ENCODE data around the gene UBALD1. TPM values are rescaled to one million over a fixed set of nuclear protein-coding genes. Genes with fewer than 3 reads are reported as not detected.
A peak's percentile ranks its signal among the peaks of the same experiment; 100 is the strongest.

Gene UBALD1
- polyA plus RNA-seq, 2 of the 4 experiments (the other 2 are of a cell fraction): 10.2 to 34.1 TPM

GRCh38 chr16:4624827-4625559 lies 10.3 kb upstream of the UBALD1 start:
- H3K9me3 ChIP-seq: no peaks in the 10 kb centered on the region
- H3K4me1 ChIP-seq: peaks cover 11% of the 10 kb centered on the region
- peak overlapping the region; percentile 97 for H3K4me2 ChIP-seq
- TF ChIP-seq BCL3 (IDR thresholded peaks at IDR 0.05) (peak; percentile 62; the same call in 1 of the 3 replicates), POLR2A (IDR thresholded peaks at IDR 0.05; ENCODE audit: low read length) (peak; percentile 98), RNF2 (IDR thresholded peaks at IDR 0.05; ENCODE audit: borderline replicate concordance, low read depth) (no peak), KDM5A (IDR thresholded peaks at IDR 0.05) (no peak), ZC3H11A (IDR thresholded peaks at IDR 0.05) (no peak), HOXB5 (CRISPR knock-in tag; IDR thresholded peaks at IDR 0.05) (no peak), PBX3 (IDR thresholded peaks at IDR 0.05) (0 out of 2 replicates have a peak, but pooled peaks have one; percentile 6), PHF8 (IDR thresholded peaks at IDR 0.05; ENCODE audit: borderline replicate concordance, low read depth) (peak; percentile 99), HMGXB4 (CRISPR knock-in tag; IDR thresholded peaks at IDR 0.05; ENCODE audit: borderline replicate concordance) (0 out of 2 replicates have a peak, but pooled peaks have one; percentile 45), GATA3 (IDR thresholded peaks at IDR 0.05; ENCODE audit: borderline replicate concordance) (no peak; the same call in 1 of the 2 replicates), JUN (IDR thresholded peaks at IDR 0.05) (peak; percentile 67 to 82; a peak in 4 of 5 replicates)
- WGBS (ENCODE audit: missing lambda C conversion rate): 2% methylated on average over 21 of the region's 80 CpGs
- DNase-seq (ENCODE audit: low read depth in 1 of 2, low spot score in 1 of 2) (no peak), FAIRE-seq (no peak), ATAC-seq (peak; percentile 41 to 68)
- POLR2A ChIA-PET: interaction anchor here (0.6 to 1.1 kb wide), 3 partner anchors 9 to 246 kb away, joined by 5 to 14 read pairs (median 5); no protein-coding TSS in a partner anchor
- CTCF ChIA-PET: interaction anchor here (0.7 to 3.1 kb wide), 34 partner anchors 9 to 324 kb away, joined by 3 to 35 read pairs (median 4); partner anchors contain the start of gene NUDT16L1
- H3K4me3 ChIP-seq: peak overlapping the region; percentile 94
- peak overlapping the region; percentile 94 to 97 for H3K27ac ChIP-seq

GRCh38 chr16:4624015-4624826 lies 9.5 kb upstream of the UBALD1 start, which contains the start of gene MGRN1:
TSS of gene MGRN1 (plus strand) at chr16:4624826. CDS start at chr16:4624961, 135 bp downstream.
- peak within 1 kb of the TSS; percentile 97 for H3K4me2 ChIP-seq
- CTCF ChIA-PET: interaction anchor here (0.7 to 3.1 kb wide), 40 partner anchors 10 to 324 kb away, joined by 3 to 35 read pairs (median 4); partner anchors contain the start of gene NUDT16L1
- H3K27ac ChIP-seq: peak within 1 kb of the TSS; percentile 94 to 97
- peak; percentile 97 to 98 for ATAC-seq
- no peak for FAIRE-seq
- no peaks in the 10 kb centered on the region for H3K9me3 ChIP-seq
- peak; percentile 96 to 97 for DNase-seq (ENCODE audit: low read depth in 1 of 2, low spot score in 1 of 2)
- peaks cover 11% of the 10 kb centered on the region for H3K4me1 ChIP-seq
- POLR2A ChIA-PET: interaction anchor here (0.6 to 1.1 kb wide), 2 partner anchors 8 to 247 kb away, joined by 5 to 14 read pairs; no protein-coding TSS in a partner anchor
- 23% methylated on average over 21 of the region's 42 CpGs for WGBS (ENCODE audit: missing lambda C conversion rate)
- peak within 1 kb of the TSS; percentile 94 for H3K4me3 ChIP-seq
- no peak for TF ChIP-seq ELK1 (IDR thresholded peaks at IDR 0.05; ENCODE audit: low read depth, low read length)
- peak; percentile 56 for TF ChIP-seq GATA3 (IDR thresholded peaks at IDR 0.05; ENCODE audit: borderline replicate concordance)
- TF ChIP-seq BHLHE40 (IDR thresholded peaks at IDR 0.05; ENCODE audit: low read depth, low read length): no peak; the same call in 1 of the 2 replicates
- TF ChIP-seq FOSB (CRISPR knock-in tag; IDR thresholded peaks at IDR 0.05): no peak
- no peak for TF ChIP-seq RFX5 (IDR thresholded peaks at IDR 0.05)
- TF ChIP-seq KDM5A (IDR thresholded peaks at IDR 0.05): no peak
- TF ChIP-seq ZNF302 (CRISPR knock-in tag; IDR thresholded peaks at IDR 0.05): no peak
- TF ChIP-seq CHD4 (IDR thresholded peaks at IDR 0.05; ENCODE audit: borderline replicate concordance): no peak
- no peak; a peak in 1 of 4 replicates for TF ChIP-seq CEBPB (IDR thresholded peaks at IDR 0.05)
- TF ChIP-seq EP300 (IDR thresholded peaks at IDR 0.05): no peak
- TF ChIP-seq RARB (CRISPR knock-in tag; IDR thresholded peaks at IDR 0.05): no peak
- no peak for TF ChIP-seq HDAC2 (IDR thresholded peaks at IDR 0.05)
- TF ChIP-seq POLR2A (IDR thresholded peaks at IDR 0.05; ENCODE audit: low read length): no peak
- TF ChIP-seq HEYL (CRISPR knock-in tag; IDR thresholded peaks at IDR 0.05): no peak
- no peak for TF ChIP-seq ZSCAN20 (CRISPR knock-in tag; IDR thresholded peaks at IDR 0.05)
- no peak for TF ChIP-seq REST (IDR thresholded peaks at IDR 0.05)
